IMR-90 (cell line): ENCODE measurements around the gene GFY. TPM values are rescaled to one million over a fixed set of nuclear protein-coding genes. Genes with fewer than 3 reads are reported as not detected.

ENCODE experiments used
- ATAC-seq: fragments of 200-7000 bp; cut with Tn5 transposase; 2 replicates; pipeline ENCODE4 v1.9.1; 2020; ENCODE audit warnings: low read depth, mild to moderate bottlenecking, moderate library complexity
- BruUV-seq: library from RNA; stranded (reverse); fragments of 400-500 nt; replicated peaks from 2 replicates; lab custom pipeline; 2021; lab: Mats Ljungman, UMichigan
- CTCF ChIA-PET: fragments of 300-600 bp; formaldehyde crosslinking; extraction: SDS; loops from one replicate; lab custom pipeline; 2021; ENCODE audit warnings: antibody characterized with exemption; lab: Yijun Ruan, JAX
- POLR2A ChIA-PET: fragments of 300-600 bp; sonication (Branson Sonifier 250); formaldehyde crosslinking; loops from one replicate; lab custom pipeline; 2022; ENCODE audit warnings: antibody characterized with exemption; ENCODE audit not compliant: unreplicated experiment; lab: Charles Lee
- DNase-seq: peaks from one replicate; pipeline ENCODE4 v3.0.0; 2013
- H2AFZ ChIP-seq: replicated peaks from 2 replicates; pipeline ENCODE3; 2013; ENCODE audit warnings: low read length, mild to moderate bottlenecking; ENCODE audit not compliant: poor library complexity
- H2AK5ac ChIP-seq: 2 replicates; pipeline ENCODE4 v1.6.1; 2013; ENCODE audit warnings: low read depth, low read length, inconsistent platforms
- H2AK9ac ChIP-seq: replicated peaks from 2 replicates; pipeline ENCODE3; 2013; ENCODE audit warnings: mild to moderate bottlenecking, low read depth, low read length, moderate library complexity; ENCODE audit not compliant: poor library complexity
- H2BK120ac ChIP-seq: 2 replicates; pipeline ENCODE4 v1.6.1; 2013; ENCODE audit warnings: low read depth, low read length, inconsistent platforms
- H2BK15ac ChIP-seq: 3 replicates; pipeline ENCODE4 v1.6.1; 2013; ENCODE audit warnings: low read depth, low read length, inconsistent platforms
- H2BK20ac ChIP-seq: 2 replicates; pipeline ENCODE4 v1.6.1; 2013; ENCODE audit warnings: low read depth, mild to moderate bottlenecking, inconsistent platforms, low read length, moderate library complexity
- H2BK5ac ChIP-seq: 2 replicates; pipeline ENCODE4 v1.6.1; 2013; ENCODE audit warnings: mild to moderate bottlenecking, low read depth, low read length, inconsistent platforms; ENCODE audit not compliant: poor library complexity, severe bottlenecking
- H3K14ac ChIP-seq: replicated peaks from 2 replicates; pipeline ENCODE4 v1.6.1; 2013; ENCODE audit warnings: low read depth, low read length, inconsistent platforms
- H3K18ac ChIP-seq: 2 replicates; pipeline ENCODE4 v1.6.1; 2013; ENCODE audit warnings: low read depth, low read length, control low read depth
- H3K23ac ChIP-seq: 2 replicates; pipeline ENCODE4 v1.6.1; 2013; ENCODE audit warnings: low read depth, low read length, inconsistent platforms
- H3K27ac ChIP-seq: 2 replicates; pipeline ENCODE4 v1.5.1; 2013; ENCODE audit warnings: mild to moderate bottlenecking, control low read depth, low read length; ENCODE audit not compliant: insufficient read depth
- H3K27me3 ChIP-seq: 2 replicates; pipeline ENCODE4 v1.6.1; 2013; ENCODE audit warnings: low read length; ENCODE audit not compliant: control insufficient read depth, insufficient read depth
- H3K36me3 ChIP-seq: 2 replicates; pipeline ENCODE4 v1.6.1; 2013; ENCODE audit warnings: low read length, mixed read lengths; ENCODE audit not compliant: control insufficient read depth, insufficient read depth
- H3K4ac ChIP-seq: 2 replicates; pipeline ENCODE4 v1.6.1; 2013; ENCODE audit warnings: low read depth, low read length, inconsistent platforms
- H3K4me1 ChIP-seq: 2 replicates; pipeline ENCODE4 v1.6.1; 2013; ENCODE audit warnings: low read length, mixed read lengths; ENCODE audit not compliant: control insufficient read depth, insufficient read depth
- H3K4me2 ChIP-seq: 2 replicates; pipeline ENCODE4 v1.6.1; 2013; ENCODE audit warnings: low read depth, mild to moderate bottlenecking, control low read depth, low read length, moderate library complexity
- H3K4me3 ChIP-seq: 2 replicates; pipeline ENCODE4 v1.5.1; 2013; ENCODE audit warnings: low read depth, mild to moderate bottlenecking, control low read depth, low read length, moderate library complexity; ENCODE audit not compliant: insufficient read depth
- H3K56ac ChIP-seq: 2 replicates; pipeline ENCODE4 v1.6.1; 2013; ENCODE audit warnings: low read length, inconsistent platforms; ENCODE audit not compliant: insufficient read depth; ENCODE audit errors: extremely low read depth
- H3K79me1 ChIP-seq, 2 experiments: 2 replicates each; pipeline ENCODE4 v1.6.1; 2013; ENCODE audit warnings: low read length in 2 of 2, inconsistent platforms in 1 of 2, low read depth in 1 of 2
- H3K9ac ChIP-seq: 2 replicates; pipeline ENCODE4 v1.6.1; 2013; ENCODE audit warnings: low read depth, low read length, control low read depth
- H3K9me1 ChIP-seq: 2 replicates; pipeline ENCODE4 v1.6.1; 2013; ENCODE audit warnings: low read length, inconsistent platforms; ENCODE audit not compliant: insufficient read depth
- H3K9me3 ChIP-seq: 2 replicates; pipeline ENCODE4 v1.6.1; 2013; ENCODE audit warnings: low read length; ENCODE audit not compliant: control insufficient read depth, insufficient read depth
- H4K20me1 ChIP-seq: 2 replicates; pipeline ENCODE4 v1.6.1; 2013; ENCODE audit warnings: low read length, inconsistent platforms; ENCODE audit not compliant: insufficient read depth
- H4K5ac ChIP-seq: 2 replicates; pipeline ENCODE4 v1.6.1; 2013; ENCODE audit warnings: mild to moderate bottlenecking, low read depth, low read length, control low read depth
- H4K8ac ChIP-seq, 2 experiments: 2 replicates each; pipeline ENCODE4 v1.6.1; 2013; ENCODE audit warnings: low read depth in 2 of 2, low read length in 2 of 2, control low read depth in 1 of 2, inconsistent platforms in 1 of 2
- H4K91ac ChIP-seq: 2 replicates; pipeline ENCODE4 v1.6.1; 2013; ENCODE audit warnings: low read depth, low read length, inconsistent platforms; ENCODE audit not compliant: insufficient read depth
- CHD1 ChIP-seq: IDR thresholded peaks from 2 replicates; pipeline ENCODE4 v1.6.1; 2012; ENCODE audit warnings: low read depth, low read length, improper control_type of control experiment
- CTCF ChIP-seq: conservative IDR thresholded peaks from 2 replicates; pipeline ENCODE4 v1.5.1; 2012; ENCODE audit warnings: mild to moderate bottlenecking, low read depth, low read length, improper control_type of control experiment
- ELK1 ChIP-seq: fragments of 150-350 bp; IDR thresholded peaks from 2 replicates; pipeline ENCODE4 v1.6.1; 2016; ENCODE audit warnings: low read depth, mild to moderate bottlenecking, low read length, moderate library complexity, borderline replicate concordance
- FOS ChIP-seq: fragments of 150-350 bp; IDR thresholded peaks from 2 replicates; pipeline ENCODE4 v1.6.1; 2016; ENCODE audit warnings: low read depth, low read length
- MXI1 ChIP-seq: IDR thresholded peaks from 2 replicates; pipeline ENCODE4 v1.6.1; 2012; ENCODE audit warnings: low read depth, mild to moderate bottlenecking, low read length, moderate library complexity, borderline replicate concordance
- NFE2L2 ChIP-seq: fragments of 150-350 bp; IDR thresholded peaks from 2 replicates; pipeline ENCODE4 v1.6.1; 2016; ENCODE audit warnings: low read depth, mild to moderate bottlenecking, low read length
- RAD21 ChIP-seq: IDR thresholded peaks from 2 replicates; pipeline ENCODE4 v1.6.1; 2012; ENCODE audit warnings: low read length, improper control_type of control experiment
- RFX5 ChIP-seq: IDR thresholded peaks from 2 replicates; pipeline ENCODE4 v1.8.0; 2012; ENCODE audit warnings: low read depth, mild to moderate bottlenecking, low read length, moderate library complexity
- WGBS, 2 experiments: methylation state at CpG; one replicate each; pipeline versions ENCODE4 v1.1.5 to v1.1.7; 2013; ENCODE audit warnings: missing lambda C conversion rate in 2 of 2; ENCODE audit not compliant: insufficient read length in 1 of 2; ENCODE audit errors: extremely low coverage in 2 of 2; 5-methylcytosine and 5-hydroxymethylcytosine counted together
- dilution Hi-C: fragments of 300-500 bp; cut with HindIII; formaldehyde crosslinking; loops from one replicate; pipeline ENCODE4 v1.14.3; 2018; ENCODE audit warnings: low sequenced_read_pairs; ENCODE audit not compliant: unreplicated experiment
- in situ Hi-C: fragments of 300-500 bp; cut with MboI; formaldehyde crosslinking; loops from 3 replicates; pipeline ENCODE4 v1.14.3; 2019; ENCODE audit warnings: low sequenced_read_pairs, inconsistent platforms, mixed read lengths
- intact Hi-C: fragments of 100-400 bp; cut with micrococcal nuclease; formaldehyde crosslinking; loops from 2 replicates; pipeline ENCODE4 v1.10.0; 2022
- polyA plus RNA-seq, 3 experiments: library from polyadenylated mRNA; depleted of rRNA; stranded (reverse); fragments of >200 nt; gene quantifications; 2 replicates each; pipeline ENCODE4 v1.2.3, GENCODE V29; 2012; ENCODE audit warnings: low replicate concordance in 1 of 3
- total RNA-seq: library from RNA; depleted of rRNA; stranded (reverse); fragments of >200 nt; gene quantifications from 2 replicates; pipeline ENCODE4 v1.2.3, GENCODE V29; 2012

Gene GFY
- total and polyA plus RNA-seq, 2 of the 4 experiments (the other 2 are of a cell fraction), result not detected

- Histone ChIP-seq H2BK15ac (no peak overlapping the region), H3K9ac (no peak overlapping the region), H3K9me1 (no peaks in the 10 kb centered on the region), H3K79me1 (no peaks in the 10 kb centered on the region), H4K5ac (no peak overlapping the region), H2BK5ac (no peak overlapping the region), H4K91ac (no peak overlapping the region), H3K4me3 (no peak overlapping the region), H3K4ac (no peak overlapping the region), H4K20me1 (no peaks in the 10 kb centered on the region), H3K27me3 (peaks cover 96% of the 10 kb centered on the region), H4K8ac (no peak overlapping the region), H2AK9ac (no peak overlapping the region), H3K23ac (no peak overlapping the region; the same call in 1 of the 2 replicates), H2AFZ (peak overlapping the region; percentile 43), H3K56ac (no peak overlapping the region), H3K36me3 (no peaks in the 10 kb centered on the region), H3K9me3 (peaks cover 16% of the 10 kb centered on the region), H3K4me2 (no peak overlapping the region), H3K14ac (no peak overlapping the region), H2BK20ac (no peak overlapping the region), H3K27ac (no peak overlapping the region), H3K18ac (no peak overlapping the region), H2AK5ac (no peak overlapping the region), H2BK120ac (no peak overlapping the region), H3K4me1 (no peaks in the 10 kb centered on the region)
- WGBS, 2 experiments, result 10% methylated on average over 30 of the region's 42 CpGs; no CpG with 5 or more reads in 1 of the 2 experiments
- no peak for DNase-seq
- no peak for ATAC-seq
- in situ Hi-C loops, result loop anchor here (10.0 kb wide), 1 partner anchor 172 kb away; no protein-coding TSS in a partner anchor
- no TSS peak for BruUV-seq
- CTCF ChIA-PET, result no interaction called here
- intact Hi-C loops, result no loop called here
- dilution Hi-C loops, result no loop called here
- POLR2A ChIA-PET, result no interaction called here
- TF ChIP-seq RFX5 (no peak), MXI1 (no peak), FOS (no peak), CHD1 (no peak), CTCF (no peak), NFE2L2 (no peak), RAD21 (no peak), ELK1 (no peak)
Observed at GRCh38 chr19:49436381-49437017, 11.3 kb downstream of the GFY start.
